SK-N-SH (cell line): ENCODE measurements around the gene PET100. TPM values are rescaled to one million over a fixed set of nuclear protein-coding genes. Genes with fewer than 3 reads are reported as not detected.

Experiments
- CTCF ChIA-PET: fragments of 300-600, 350-600 bp; formaldehyde crosslinking; extraction: SDS; loops from one replicate; lab custom pipeline; 2021; lab: Yijun Ruan, JAX
- POLR2A ChIA-PET: fragments of 350-600 bp; sonication (Branson Sonifier 250); formaldehyde crosslinking; extraction: SDS; loops from one replicate; lab custom pipeline; 2020; ENCODE audit warnings: antibody characterized with exemption, inconsistent platforms; lab: Yijun Ruan, JAX
- DNase-seq: peaks from one replicate; pipeline ENCODE4 v3.0.0; 2012
- H2AFZ ChIP-seq: fragments of 200-600 bp; sonication (generic); 2 replicates; pipeline ENCODE4 v1.8.1; 2016; ENCODE audit warnings: antibody characterized with exemption, mild to moderate bottlenecking, low read depth
- H3F3A ChIP-seq: fragments of 200-600 bp; sonication (generic); replicated peaks from 2 replicates; pipeline ENCODE3; 2016; ENCODE audit warnings: antibody characterized with exemption, mild to moderate bottlenecking; ENCODE audit not compliant: insufficient read depth
- H3K27ac ChIP-seq, 2 experiments: fragments of 200-500 bp in 1 of 2; fragments of 200-600 bp in 1 of 2; sonication (Bioruptor generic) in 1 of 2; sonication (generic), shearing (Covaris generic) in 1 of 2; 2 replicates each; pipeline versions ENCODE4 v1.5.1 to v1.6.1; 2014 to 2016; ENCODE audit warnings: low read depth in 2 of 2, inconsistent platforms in 1 of 2, low read length in 1 of 2, mild to moderate bottlenecking in 1 of 2, mixed read lengths in 1 of 2
- H3K27me3 ChIP-seq: fragments of 200-600 bp; sonication (generic), shearing (Covaris generic); 2 replicates; pipeline ENCODE4 v1.6.1; 2016; ENCODE audit warnings: mixed run types; ENCODE audit not compliant: insufficient read depth
- H3K36me3 ChIP-seq, 2 experiments: fragments of 200-500 bp in 1 of 2; fragments of 200-600 bp in 1 of 2; sonication (Bioruptor generic) in 1 of 2; sonication (generic) in 1 of 2; replicated peaks in 1 of 2; 2 replicates each; pipeline versions ENCODE3 to v1.5.1; 2014 to 2016; ENCODE audit warnings: low read length in 1 of 2, mild to moderate bottlenecking in 1 of 2; ENCODE audit not compliant: insufficient read depth in 2 of 2, control insufficient read depth in 1 of 2
- H3K4me1 ChIP-seq, 2 experiments: fragments of 200-500 bp in 1 of 2; fragments of 200-600 bp in 1 of 2; sonication (Bioruptor generic) in 1 of 2; sonication (generic), shearing (Covaris generic) in 1 of 2; 2 replicates each; pipeline versions ENCODE4 v1.5.1 to v1.6.1; 2014 to 2016; ENCODE audit warnings: low read depth in 1 of 2, low read length in 1 of 2, mixed run types in 1 of 2; ENCODE audit not compliant: insufficient read depth in 2 of 2, control insufficient read depth in 1 of 2
- H3K4me2 ChIP-seq: fragments of 200-600 bp; sonication (generic), shearing (Covaris generic); 2 replicates; pipeline ENCODE4 v1.6.1; 2017; ENCODE audit warnings: mixed run types
- H3K4me3 ChIP-seq, 2 experiments: fragments of 200-500 bp in 1 of 2; fragments of 200-600 bp in 1 of 2; sonication (Bioruptor generic) in 1 of 2; sonication (generic), shearing (Covaris generic) in 1 of 2; 2 replicates each; pipeline versions ENCODE4 v1.5.1 to v1.8.1; 2014 to 2016; ENCODE audit warnings: low read depth in 2 of 2, inconsistent platforms in 1 of 2, low read length in 1 of 2, mild to moderate bottlenecking in 1 of 2, mixed read lengths in 1 of 2, moderate library complexity in 1 of 2
- H3K79me2 ChIP-seq: fragments of 200-600 bp; sonication (generic); 2 replicates; pipeline ENCODE4 v1.8.1; 2017; ENCODE audit warnings: mild to moderate bottlenecking; ENCODE audit not compliant: insufficient read depth
- H3K9ac ChIP-seq: fragments of 200-600 bp; sonication (generic); 2 replicates; pipeline ENCODE4 v1.6.1; 2017; ENCODE audit warnings: mixed run types
- H3K9me2 ChIP-seq: fragments of 200-600 bp; sonication (generic); 2 replicates; pipeline ENCODE4 v1.6.1; 2017; ENCODE audit warnings: mixed run types
- H3K9me3 ChIP-seq: fragments of 200-600 bp; sonication (generic); 2 replicates; pipeline ENCODE4 v1.6.1; 2017; ENCODE audit warnings: mixed run types, mild to moderate bottlenecking, moderate library complexity
- H4K20me1 ChIP-seq: fragments of 200-600 bp; sonication (generic); 2 replicates; pipeline ENCODE4 v1.6.1; 2017; ENCODE audit warnings: mild to moderate bottlenecking, mixed run types; ENCODE audit not compliant: insufficient read depth
- CHD2 ChIP-seq: fragments of 150-350 bp; IDR thresholded peaks from 2 replicates; pipeline ENCODE4 v1.6.1; 2018; ENCODE audit warnings: low read length; ENCODE audit not compliant: partially characterized antibody
- EP300 ChIP-seq, 2 experiments: IDR thresholded peaks; 2 replicates each; pipeline versions ENCODE4 v1.4.0 to v1.6.1; 2012; ENCODE audit warnings: borderline replicate concordance in 1 of 2, low read depth in 1 of 2, low read length in 1 of 2
- EZH2phosphoT487 ChIP-seq: fragments of 200-600 bp; sonication (generic); IDR thresholded peaks from 2 replicates; pipeline ENCODE4 v1.6.1; 2017; ENCODE audit warnings: low read depth, mixed run types, mild to moderate bottlenecking, antibody characterized with exemption, moderate library complexity, borderline replicate concordance
- FOSL2 ChIP-seq: IDR thresholded peaks from 2 replicates; pipeline ENCODE4 v1.4.0; 2012; ENCODE audit warnings: low read depth, mild to moderate bottlenecking, moderate library complexity, borderline replicate concordance
- FOXJ3 ChIP-seq: sonication (generic); formaldehyde crosslinking; IDR thresholded peaks from 2 replicates; pipeline ENCODE4 v1.5.1; 2020; ENCODE audit warnings: mild to moderate bottlenecking, missing genetic modification reagents
- FOXM1 ChIP-seq: IDR thresholded peaks from 2 replicates; pipeline ENCODE4 v1.4.0; 2012; ENCODE audit warnings: low read depth, mild to moderate bottlenecking
- GATA2 ChIP-seq: sonication (generic); formaldehyde crosslinking; IDR thresholded peaks from 2 replicates; pipeline ENCODE4 v1.5.0; 2020; ENCODE audit warnings: mild to moderate bottlenecking, missing genetic modification reagents
- JUND ChIP-seq: IDR thresholded peaks from 2 replicates; pipeline ENCODE4 v1.4.0; 2012
- MXI1 ChIP-seq: IDR thresholded peaks from 2 replicates; pipeline ENCODE4 v1.6.1; 2012; ENCODE audit warnings: mild to moderate bottlenecking, low read depth, low read length, improper control_type of control experiment
- NFIC ChIP-seq: IDR thresholded peaks from 2 replicates; pipeline ENCODE4 v1.4.0; 2012; ENCODE audit warnings: borderline replicate concordance
- NRF1 ChIP-seq: IDR thresholded peaks from 2 replicates; pipeline ENCODE4 v1.6.1; 2012; ENCODE audit warnings: low read depth, mild to moderate bottlenecking, low read length
- RXRA ChIP-seq: IDR thresholded peaks from 2 replicates; pipeline ENCODE4 v1.4.0; 2012; ENCODE audit warnings: low read depth, mild to moderate bottlenecking, borderline replicate concordance
- TAF1 ChIP-seq: IDR thresholded peaks from 2 replicates; pipeline ENCODE4 v1.6.1; 2012; ENCODE audit warnings: low read depth, mild to moderate bottlenecking, low read length, moderate library complexity, borderline replicate concordance
- TEAD4 ChIP-seq: IDR thresholded peaks from 2 replicates; pipeline ENCODE4 v1.4.0; 2012; ENCODE audit warnings: mild to moderate bottlenecking, borderline replicate concordance; ENCODE audit not compliant: insufficient read depth
- WGBS: methylation state at CpG from one replicate; pipeline ENCODE4 v1.1.6; 2017; ENCODE audit warnings: low lambda C conversion rate; 5-methylcytosine and 5-hydroxymethylcytosine counted together
- polyA plus RNA-seq, 3 experiments: library from polyadenylated mRNA; depleted of rRNA; stranded (reverse); fragments of >200 nt; gene quantifications; 2 replicates each; pipeline ENCODE4 v1.2.3, GENCODE V29; 2012
- TF ChIP-seq, protein P1 (sequence below): IDR thresholded peaks from 2 replicates; pipeline ENCODE4 v1.4.0; 2012; ENCODE audit warnings: low read depth, borderline replicate concordance
- TF ChIP-seq, protein P2 (sequence below): IDR thresholded peaks from 2 replicates; pipeline ENCODE4 v1.4.0; 2012; ENCODE audit warnings: low read depth
- TF ChIP-seq, protein P3 (sequence below): fragments of 200-600 bp; sonication (generic); IDR thresholded peaks from 2 replicates; pipeline ENCODE4 v1.6.1; 2017; ENCODE audit warnings: antibody characterized with exemption, mild to moderate bottlenecking, moderate library complexity
- TF ChIP-seq, protein P4 (sequence below): fragments of 150-350 bp; IDR thresholded peaks from 2 replicates; pipeline ENCODE4 v1.6.1; 2016; ENCODE audit warnings: mild to moderate bottlenecking, low read depth, low read length
- TF ChIP-seq, protein P5 (sequence below): IDR thresholded peaks from 2 replicates; pipeline ENCODE4 v1.4.0; 2012; ENCODE audit warnings: low read depth, borderline replicate concordance

PET100 gene
- polyA plus RNA-seq, 1 of the 3 experiments (the other 2 are of a cell fraction): 48.1 TPM

DNA sequence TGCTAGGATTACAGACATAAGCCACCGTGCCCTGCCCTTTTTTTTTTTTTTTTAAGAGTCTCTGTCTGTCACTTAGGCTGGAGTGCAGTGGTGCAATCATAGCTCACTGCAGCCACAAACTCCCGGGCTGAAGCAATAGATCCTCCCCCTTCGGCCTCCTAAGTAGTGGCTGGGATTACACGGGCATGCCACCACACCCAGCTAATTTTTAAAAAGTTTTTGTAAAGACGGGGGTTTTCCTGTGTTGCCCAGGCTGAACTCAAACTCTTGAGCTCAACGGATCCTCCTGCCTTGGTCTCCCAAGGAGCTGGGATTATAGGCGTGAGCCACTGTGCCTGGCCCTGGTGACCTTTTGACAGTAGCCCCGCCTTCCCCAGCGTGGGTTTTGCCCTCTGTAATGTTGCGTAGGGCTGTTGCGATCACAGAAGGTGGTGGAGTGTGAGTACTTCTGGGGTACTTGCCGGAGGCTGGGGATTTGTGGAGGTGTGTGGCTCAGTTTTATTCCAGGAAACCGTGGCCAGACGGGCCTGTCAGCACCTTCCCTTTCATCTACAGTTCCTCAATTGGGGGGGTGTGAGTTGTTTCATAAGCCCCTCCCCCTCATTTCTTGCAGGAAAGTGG lies 27.6 kb downstream of the PET100 start:
- Histone ChIP-seq H3K4me1 (peaks cover 0 to 2% of the 10 kb centered on the region in 2 experiments; a peak in 1 of 4 replicates), H2AFZ (no peak overlapping the region), H3K27ac (no peak overlapping the region), H3F3A (no peaks in the 10 kb centered on the region), H3K4me3 (no peak overlapping the region), H3K9me3 (no peaks in the 10 kb centered on the region), H3K9me2 (no peaks in the 10 kb centered on the region), H3K4me2 (no peak overlapping the region), H3K36me3 (no peaks in the 10 kb centered on the region), H4K20me1 (no peaks in the 10 kb centered on the region), H3K9ac (no peak overlapping the region), H3K27me3 (peaks cover 17% of the 10 kb centered on the region), H3K79me2 (no peaks in the 10 kb centered on the region)
- WGBS: 40% methylated on average over 11 of the region's 14 CpGs
- CTCF ChIA-PET: interaction anchor here (0.6 to 3.6 kb wide), 6 partner anchors 12 to 509 kb away, joined by 3 to 17 read pairs (median 6); partner anchors contain the start of gene TRAPPC5
- TF ChIP-seq EZH2phosphoT487 (no peak), JUND (no peak), GATA2 (CRISPR knock-in tag) (no peak), TAF1 (no peak), RXRA (no peak), FOXJ3 (CRISPR knock-in tag) (no peak), CHD2 (no peak), NFIC (no peak), TEAD4 (no peak), NRF1 (no peak), EP300 (IDR thresholded peaks at IDR 0.05; ENCODE audit: borderline replicate concordance in 1 of 2, low read depth in 1 of 2, low read length in 1 of 2) (no peak), MXI1 (no peak), FOXM1 (no peak), FOSL2 (no peak)
- TF ChIP-seq, protein P1, sequence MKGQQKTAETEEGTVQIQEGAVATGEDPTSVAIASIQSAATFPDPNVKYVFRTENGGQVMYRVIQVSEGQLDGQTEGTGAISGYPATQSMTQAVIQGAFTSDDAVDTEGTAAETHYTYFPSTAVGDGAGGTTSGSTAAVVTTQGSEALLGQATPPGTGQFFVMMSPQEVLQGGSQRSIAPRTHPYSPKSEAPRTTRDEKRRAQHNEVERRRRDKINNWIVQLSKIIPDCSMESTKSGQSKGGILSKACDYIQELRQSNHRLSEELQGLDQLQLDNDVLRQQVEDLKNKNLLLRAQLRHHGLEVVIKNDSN: no peak
- TF ChIP-seq, protein P2, sequence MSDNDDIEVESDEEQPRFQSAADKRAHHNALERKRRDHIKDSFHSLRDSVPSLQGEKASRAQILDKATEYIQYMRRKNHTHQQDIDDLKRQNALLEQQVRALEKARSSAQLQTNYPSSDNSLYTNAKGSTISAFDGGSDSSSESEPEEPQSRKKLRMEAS: no peak
- TF ChIP-seq, protein P3, sequence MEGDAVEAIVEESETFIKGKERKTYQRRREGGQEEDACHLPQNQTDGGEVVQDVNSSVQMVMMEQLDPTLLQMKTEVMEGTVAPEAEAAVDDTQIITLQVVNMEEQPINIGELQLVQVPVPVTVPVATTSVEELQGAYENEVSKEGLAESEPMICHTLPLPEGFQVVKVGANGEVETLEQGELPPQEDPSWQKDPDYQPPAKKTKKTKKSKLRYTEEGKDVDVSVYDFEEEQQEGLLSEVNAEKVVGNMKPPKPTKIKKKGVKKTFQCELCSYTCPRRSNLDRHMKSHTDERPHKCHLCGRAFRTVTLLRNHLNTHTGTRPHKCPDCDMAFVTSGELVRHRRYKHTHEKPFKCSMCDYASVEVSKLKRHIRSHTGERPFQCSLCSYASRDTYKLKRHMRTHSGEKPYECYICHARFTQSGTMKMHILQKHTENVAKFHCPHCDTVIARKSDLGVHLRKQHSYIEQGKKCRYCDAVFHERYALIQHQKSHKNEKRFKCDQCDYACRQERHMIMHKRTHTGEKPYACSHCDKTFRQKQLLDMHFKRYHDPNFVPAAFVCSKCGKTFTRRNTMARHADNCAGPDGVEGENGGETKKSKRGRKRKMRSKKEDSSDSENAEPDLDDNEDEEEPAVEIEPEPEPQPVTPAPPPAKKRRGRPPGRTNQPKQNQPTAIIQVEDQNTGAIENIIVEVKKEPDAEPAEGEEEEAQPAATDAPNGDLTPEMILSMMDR: no peak
- TF ChIP-seq, protein P4, sequence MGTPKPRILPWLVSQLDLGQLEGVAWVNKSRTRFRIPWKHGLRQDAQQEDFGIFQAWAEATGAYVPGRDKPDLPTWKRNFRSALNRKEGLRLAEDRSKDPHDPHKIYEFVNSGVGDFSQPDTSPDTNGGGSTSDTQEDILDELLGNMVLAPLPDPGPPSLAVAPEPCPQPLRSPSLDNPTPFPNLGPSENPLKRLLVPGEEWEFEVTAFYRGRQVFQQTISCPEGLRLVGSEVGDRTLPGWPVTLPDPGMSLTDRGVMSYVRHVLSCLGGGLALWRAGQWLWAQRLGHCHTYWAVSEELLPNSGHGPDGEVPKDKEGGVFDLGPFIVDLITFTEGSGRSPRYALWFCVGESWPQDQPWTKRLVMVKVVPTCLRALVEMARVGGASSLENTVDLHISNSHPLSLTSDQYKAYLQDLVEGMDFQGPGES: no peak
- TF ChIP-seq, protein P5, sequence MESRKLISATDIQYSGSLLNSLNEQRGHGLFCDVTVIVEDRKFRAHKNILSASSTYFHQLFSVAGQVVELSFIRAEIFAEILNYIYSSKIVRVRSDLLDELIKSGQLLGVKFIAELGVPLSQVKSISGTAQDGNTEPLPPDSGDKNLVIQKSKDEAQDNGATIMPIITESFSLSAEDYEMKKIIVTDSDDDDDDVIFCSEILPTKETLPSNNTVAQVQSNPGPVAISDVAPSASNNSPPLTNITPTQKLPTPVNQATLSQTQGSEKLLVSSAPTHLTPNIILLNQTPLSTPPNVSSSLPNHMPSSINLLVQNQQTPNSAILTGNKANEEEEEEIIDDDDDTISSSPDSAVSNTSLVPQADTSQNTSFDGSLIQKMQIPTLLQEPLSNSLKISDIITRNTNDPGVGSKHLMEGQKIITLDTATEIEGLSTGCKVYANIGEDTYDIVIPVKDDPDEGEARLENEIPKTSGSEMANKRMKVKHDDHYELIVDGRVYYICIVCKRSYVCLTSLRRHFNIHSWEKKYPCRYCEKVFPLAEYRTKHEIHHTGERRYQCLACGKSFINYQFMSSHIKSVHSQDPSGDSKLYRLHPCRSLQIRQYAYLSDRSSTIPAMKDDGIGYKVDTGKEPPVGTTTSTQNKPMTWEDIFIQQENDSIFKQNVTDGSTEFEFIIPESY: no peak
- POLR2A ChIA-PET: no interaction called here
- DNase-seq: no peak
